T-helper 1 cell treated with Interleukin-12 subunit alpha and Interleukin-12 subunit beta and Interleukin-4 antibody, amounts not matched to agents 30 μg/mL and 1 μg/mL, for 36 hours (primary cell): Measurements from ENCODE around the gene TRAPPC10.
A peak's percentile ranks its signal among the peaks of the same experiment; 100 is the strongest.
"Not testable (repeated sequence)": the region's sequence is repeated elsewhere in the genome, so short reads cannot be mapped to it uniquely, and the experiment has no call there.

Experiments
- H3K27ac Mint-ChIP-seq: one replicate; pipeline ENCODE4 v1.8.0; 2021; ENCODE audit warnings: mild to moderate bottlenecking, mixed read lengths
- H3K27me3 Mint-ChIP-seq: one replicate; pipeline ENCODE4 v1.8.0; 2021; ENCODE audit warnings: low read depth, mixed read lengths
- H3K36me3 Mint-ChIP-seq: one replicate; pipeline ENCODE4 v1.8.0; 2021; ENCODE audit warnings: low read depth, mixed read lengths
- H3K4me1 Mint-ChIP-seq: one replicate; pipeline ENCODE4 v1.8.0; 2021; ENCODE audit warnings: low read depth, mixed read lengths
- H3K4me3 Mint-ChIP-seq: one replicate; pipeline ENCODE4 v1.8.0; 2021; ENCODE audit warnings: mild to moderate bottlenecking, moderate library complexity, mixed read lengths
- H3K9me3 Mint-ChIP-seq: one replicate; pipeline ENCODE4 v1.8.0; 2021; ENCODE audit warnings: mixed read lengths

TRAPPC10 gene

GRCh38 chr21:44085491-44086321 is 73.6 kb downstream of the TRAPPC10 start:
- peak overlapping the region; percentile 80 for H3K4me3 Mint-ChIP-seq
- no peaks in the 10 kb centered on the region for H3K27me3 Mint-ChIP-seq
- H3K4me1 Mint-ChIP-seq, result peaks cover 90% of the 10 kb centered on the region

GRCh38 chr21:44086636-44087425 is 74.7 kb downstream of the TRAPPC10 start:
- Mint-ChIP-seq H3K27ac (peak overlapping the region; percentile 99), H3K36me3 (peaks cover 75% of the 10 kb centered on the region), H3K27me3 (no peaks in the 10 kb centered on the region), H3K9me3 (no peaks in the 10 kb centered on the region), H3K4me3 (peak overlapping the region; percentile 69), H3K4me1 (peaks cover 83% of the 10 kb centered on the region)

More at GRCh38 chr21:44085491-44086321, 73.6 kb downstream of the TRAPPC10 start:
- Mint-ChIP-seq H3K27ac (peak overlapping the region; percentile 99), H3K9me3 (no peaks in the 10 kb centered on the region), H3K36me3 (peaks cover 81% of the 10 kb centered on the region)

- H3K27me3 Mint-ChIP-seq, result no peaks in the 10 kb centered on the region
Observed at GRCh38 chr21:44087426-44088400, 75.6 kb downstream of the TRAPPC10 start.

GRCh38 chr21:44088401-44088780 is 76.3 kb downstream of the TRAPPC10 start:
- Mint-ChIP-seq H3K27ac (peak overlapping the region; percentile 99), H3K4me1 (peaks cover 68% of the 10 kb centered on the region), H3K9me3 (no peaks in the 10 kb centered on the region), H3K27me3 (no peaks in the 10 kb centered on the region), H3K4me3 (no peak overlapping the region), H3K36me3 (peaks cover 69% of the 10 kb centered on the region)

More at GRCh38 chr21:44087426-44088400, 75.6 kb downstream of the TRAPPC10 start:
- H3K36me3 Mint-ChIP-seq, result peaks cover 73% of the 10 kb centered on the region
- no peaks in the 10 kb centered on the region for H3K9me3 Mint-ChIP-seq
- peak overlapping the region; percentile 72 for H3K4me3 Mint-ChIP-seq
- H3K4me1 Mint-ChIP-seq, result peaks cover 75% of the 10 kb centered on the region
- peak overlapping the region; percentile 99 for H3K27ac Mint-ChIP-seq

- Mint-ChIP-seq H3K27ac (peak overlapping the region; percentile 92), H3K36me3 (peaks cover 72% of the 10 kb centered on the region), H3K4me3 (peak overlapping the region; percentile 71), H3K9me3 (no peaks in the 10 kb centered on the region), H3K27me3 (no peaks in the 10 kb centered on the region), H3K4me1 (peaks cover 65% of the 10 kb centered on the region)
Observed at GRCh38 chr21:44089001-44089911, 77.1 kb downstream of the TRAPPC10 start.

- Mint-ChIP-seq H3K4me3 (peak overlapping the region; percentile 43), H3K36me3 (peaks cover 67% of the 10 kb centered on the region), H3K4me1 (peaks cover 57% of the 10 kb centered on the region), H3K27me3 (no peaks in the 10 kb centered on the region), H3K27ac (peak overlapping the region; percentile 92), H3K9me3 (no peaks in the 10 kb centered on the region)
Observed at GRCh38 chr21:44090325-44090724, 78.2 kb downstream of the TRAPPC10 start.

- Mint-ChIP-seq H3K9me3 (no peaks in the 10 kb centered on the region), H3K27me3 (no peaks in the 10 kb centered on the region), H3K36me3 (peaks cover 51% of the 10 kb centered on the region), H3K4me1 (peaks cover 40% of the 10 kb centered on the region), H3K27ac (no peak overlapping the region), H3K4me3 (no peak overlapping the region)
Observed at GRCh38 chr21:44092211-44092610, 80.1 kb downstream of the TRAPPC10 start.

GRCh38 chr21:44093761-44094160 is 81.7 kb downstream of the TRAPPC10 start:
- Mint-ChIP-seq H3K36me3 (peaks cover 36% of the 10 kb centered on the region), H3K27ac (peak overlapping the region; percentile 45), H3K9me3 (no peaks in the 10 kb centered on the region), H3K27me3 (no peaks in the 10 kb centered on the region), H3K4me1 (peaks cover 26% of the 10 kb centered on the region), H3K4me3 (no peak overlapping the region)

- Mint-ChIP-seq H3K9me3 (no peaks in the 10 kb centered on the region), H3K36me3 (peaks cover 26% of the 10 kb centered on the region), H3K4me1 (peaks cover 15% of the 10 kb centered on the region), H3K27ac (no peak overlapping the region), H3K4me3 (no peak overlapping the region), H3K27me3 (no peaks in the 10 kb centered on the region)
Observed at GRCh38 chr21:44094832-44095231, 82.7 kb downstream of the TRAPPC10 start.

GRCh38 chr21:44098507-44098906 is 86.4 kb downstream of the TRAPPC10 start:
- not testable (repeated sequence) for H3K27me3 Mint-ChIP-seq, H3K4me3 Mint-ChIP-seq, H3K27ac Mint-ChIP-seq, H3K36me3 Mint-ChIP-seq, H3K4me1 Mint-ChIP-seq, H3K9me3 Mint-ChIP-seq

- not testable (repeated sequence) for H3K36me3 Mint-ChIP-seq
Observed at GRCh38 chr21:44098964-44099363, 86.9 kb downstream of the TRAPPC10 start.

GRCh38 chr21:44107026-44107501 is 95.0 kb downstream of the TRAPPC10 start, which contains the start of gene PWP2:
PWP2 (plus strand) TSS chr21:44107399; CDS start chr21:44107417, 18 bp downstream.
- H3K27ac Mint-ChIP-seq, H3K4me1 Mint-ChIP-seq, H3K27me3 Mint-ChIP-seq, H3K9me3 Mint-ChIP-seq, H3K36me3 Mint-ChIP-seq: not testable (repeated sequence)
- peak within 1 kb of the TSS; percentile 51 for H3K4me3 Mint-ChIP-seq

More at GRCh38 chr21:44098964-44099363, 86.9 kb downstream of the TRAPPC10 start:
- H3K27me3 Mint-ChIP-seq, H3K9me3 Mint-ChIP-seq, H3K27ac Mint-ChIP-seq, H3K4me3 Mint-ChIP-seq, H3K4me1 Mint-ChIP-seq: not testable (repeated sequence)

- not testable (repeated sequence) for H3K4me1 Mint-ChIP-seq, H3K9me3 Mint-ChIP-seq, H3K36me3 Mint-ChIP-seq, H3K4me3 Mint-ChIP-seq, H3K27me3 Mint-ChIP-seq, H3K27ac Mint-ChIP-seq
Observed at GRCh38 chr21:44107589-44107988, 95.5 kb downstream of the TRAPPC10 start.
